Measurements from ENCODE around the gene NUDT16.

NUDT16 gene

GRCh38 chr3:131386429-131387165 lies 5.0 kb downstream of the NUDT16 start:
- no peak for DNase-seq (ENCODE audit: low spot score)

GRCh38 chr3:131387796-131388489 lies 6.4 kb downstream of the NUDT16 start:
- DNase-seq (ENCODE audit: low spot score), result no peak

GRCh38 chr3:131388490-131388799 lies 6.9 kb downstream of the NUDT16 start:
- DNase-seq (ENCODE audit: low spot score), result no peak

GRCh38 chr3:131390331-131390730 lies 8.8 kb downstream of the NUDT16 start:
- no peak for DNase-seq (ENCODE audit: low spot score)

GRCh38 chr3:131393051-131393450 lies 11.5 kb downstream of the NUDT16 start:
- no peak for DNase-seq (ENCODE audit: low spot score)

- no peak for DNase-seq (ENCODE audit: low spot score)
Measured at GRCh38 chr3:131393868-131394267, 12.3 kb downstream of the NUDT16 start.

GRCh38 chr3:131394400-131394799 lies 12.8 kb downstream of the NUDT16 start:
- no peak for DNase-seq (ENCODE audit: low spot score)

GRCh38 chr3:131396170-131396569 lies 14.6 kb downstream of the NUDT16 start:
- DNase-seq (ENCODE audit: low spot score), result no peak

GRCh38 chr3:131397889-131398288 lies 16.3 kb downstream of the NUDT16 start:
- DNase-seq (ENCODE audit: low spot score), result no peak

GRCh38 chr3:131401978-131402377 lies 20.4 kb downstream of the NUDT16 start:
- DNase-seq (ENCODE audit: low spot score), result no peak

- DNase-seq (ENCODE audit: low spot score), result no peak
Measured at GRCh38 chr3:131402391-131403039, 20.9 kb downstream of the NUDT16 start.

GRCh38 chr3:131403216-131403895 lies 21.8 kb downstream of the NUDT16 start:
- DNase-seq (ENCODE audit: low spot score), result no peak

GRCh38 chr3:131405411-131405810 lies 23.8 kb downstream of the NUDT16 start:
- DNase-seq (ENCODE audit: low spot score), result no peak

- DNase-seq (ENCODE audit: low spot score), result no peak
Measured at GRCh38 chr3:131406274-131406673, 24.7 kb downstream of the NUDT16 start.

- no peak for DNase-seq (ENCODE audit: low spot score)
Measured at GRCh38 chr3:131417751-131418150, 36.2 kb downstream of the NUDT16 start.

GRCh38 chr3:131421301-131421700 lies 39.7 kb downstream of the NUDT16 start:
- DNase-seq (ENCODE audit: low spot score), result no peak

GRCh38 chr3:131421957-131422498 lies 40.5 kb downstream of the NUDT16 start:
- DNase-seq (ENCODE audit: low spot score), result no peak

- DNase-seq (ENCODE audit: low spot score), result no peak
Measured at GRCh38 chr3:131427226-131427625, 45.7 kb downstream of the NUDT16 start.

- DNase-seq (ENCODE audit: low spot score), result no peak
Measured at GRCh38 chr3:131431754-131432153, 50.2 kb downstream of the NUDT16 start.

- no peak for DNase-seq (ENCODE audit: low spot score)
Measured at GRCh38 chr3:131432441-131432840, 50.9 kb downstream of the NUDT16 start.

GRCh38 chr3:131435000-131435399 lies 53.4 kb downstream of the NUDT16 start:
- DNase-seq (ENCODE audit: low spot score), result no peak

Measured in NAMALWA (cell line).